Gastrocnemius medialis (tissue), 4 donors: ENCODE data around the gene TF. TPM values are rescaled to one million over a fixed set of nuclear protein-coding genes. Genes with fewer than 3 reads are reported as not detected.

Experiments
- ATAC-seq, 2 donors: fragments of 150-250 bp; one replicate each; pipeline ENCODE4 v1.9.1; 2016
- DNase-seq, 2 donors: peaks; one replicate each; pipeline ENCODE4 v3.0.0-alpha.2; 2019
- H3K27ac ChIP-seq, 4 donors: fragments of 200-600 bp; sonication (generic); 1 replicate in 1 of 4; 2 replicates in 3 of 4; pipeline ENCODE4 v1.5.1; 2016 to 2018; ENCODE audit warnings: mild to moderate bottlenecking in 2 of 4, moderate library complexity in 1 of 4
- H3K27me3 ChIP-seq, 3 donors: fragments of 200-600 bp; sonication (generic) in 2 of 3; 1 replicate in 1 of 3; 2 replicates in 2 of 3; pipeline versions ENCODE4 v1.5.1 to v1.6.0; 2016 to 2019; ENCODE audit warnings: mild to moderate bottlenecking in 1 of 3, moderate library complexity in 1 of 3
- H3K36me3 ChIP-seq, 2 donors: fragments of 200-600 bp; sonication (generic) in 1 of 2; one replicate each; pipeline ENCODE4 v1.5.1; 2017 to 2018
- H3K4me1 ChIP-seq, 2 donors: fragments of 200-600 bp; sonication (generic) in 1 of 2; one replicate each; pipeline ENCODE4 v1.5.1; 2016 to 2017; ENCODE audit warnings: mild to moderate bottlenecking in 2 of 2
- H3K4me3 ChIP-seq, 4 donors: fragments of 200-600 bp; sonication (generic) in 3 of 4; 1 replicate in 1 of 4; 2 replicates in 3 of 4; pipeline ENCODE4 v1.5.1; 2016 to 2019; ENCODE audit warnings: mild to moderate bottlenecking in 2 of 4
- H3K9me3 ChIP-seq, 3 donors: fragments of 200-600 bp; sonication (generic) in 2 of 3; 1 replicate in 1 of 3; 2 replicates in 2 of 3; pipeline ENCODE4 v1.5.1; 2016 to 2019
- POLR2A ChIP-seq, 2 donors: fragments of 450-650 bp; IDR thresholded peaks; one replicate each; pipeline ENCODE4 v1.6.1; 2017; ENCODE audit warnings: antibody characterized with exemption in 2 of 2, mild to moderate bottlenecking in 2 of 2, moderate library complexity in 2 of 2
- in situ Hi-C, 4 donors: fragments of 200-750 bp; cut with MboI; loops; one replicate each; pipeline versions ENCODE4 v1.15.0 to v1.8.0; 2017; ENCODE audit warnings: low sequenced_read_pairs in 4 of 4
- intact Hi-C: fragments of 100-400 bp; cut with DNase I; formaldehyde crosslinking; loops from one replicate; pipeline ENCODE4 v1.15.1; 2023; ENCODE audit warnings: low total_unique reads
- total RNA-seq, 4 donors: library from RNA; depleted of rRNA; stranded (reverse); fragments of >200 nt; gene quantifications; one replicate each; pipeline versions ENCODE4 v1.1.0 to v1.2.3, GENCODE V29; 2016
- TF ChIP-seq, protein P1 (sequence below), 5 experiments: fragments of 450-650 bp in 3 of 5; fragments of 200-600 bp in 2 of 5; sonication (generic) in 2 of 5; IDR thresholded peaks in 4 of 5; conservative IDR thresholded peaks in 1 of 5; 1 replicate in 4 of 5; 2 replicates in 1 of 5; pipeline ENCODE4 v1.5.1; 2016 to 2019; ENCODE audit warnings: antibody characterized with exemption in 5 of 5, mild to moderate bottlenecking in 3 of 5, moderate library complexity in 3 of 5

The TF gene
- total RNA-seq, 4 donors from 2014 or later, result 2.8 to 11.5 (median 4.3) TPM; not detected in 1

GRCh38 chr3:133799794-133800585 is 53.8 kb downstream of the TF start:
- H3K4me3 ChIP-seq, result no peak overlapping the region
- no peak for TF ChIP-seq POLR2A (IDR thresholded peaks at IDR 0.05)
- TF ChIP-seq, protein P1, sequence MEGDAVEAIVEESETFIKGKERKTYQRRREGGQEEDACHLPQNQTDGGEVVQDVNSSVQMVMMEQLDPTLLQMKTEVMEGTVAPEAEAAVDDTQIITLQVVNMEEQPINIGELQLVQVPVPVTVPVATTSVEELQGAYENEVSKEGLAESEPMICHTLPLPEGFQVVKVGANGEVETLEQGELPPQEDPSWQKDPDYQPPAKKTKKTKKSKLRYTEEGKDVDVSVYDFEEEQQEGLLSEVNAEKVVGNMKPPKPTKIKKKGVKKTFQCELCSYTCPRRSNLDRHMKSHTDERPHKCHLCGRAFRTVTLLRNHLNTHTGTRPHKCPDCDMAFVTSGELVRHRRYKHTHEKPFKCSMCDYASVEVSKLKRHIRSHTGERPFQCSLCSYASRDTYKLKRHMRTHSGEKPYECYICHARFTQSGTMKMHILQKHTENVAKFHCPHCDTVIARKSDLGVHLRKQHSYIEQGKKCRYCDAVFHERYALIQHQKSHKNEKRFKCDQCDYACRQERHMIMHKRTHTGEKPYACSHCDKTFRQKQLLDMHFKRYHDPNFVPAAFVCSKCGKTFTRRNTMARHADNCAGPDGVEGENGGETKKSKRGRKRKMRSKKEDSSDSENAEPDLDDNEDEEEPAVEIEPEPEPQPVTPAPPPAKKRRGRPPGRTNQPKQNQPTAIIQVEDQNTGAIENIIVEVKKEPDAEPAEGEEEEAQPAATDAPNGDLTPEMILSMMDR (IDR thresholded peaks at IDR 0.05 in 4 of 5, conservative IDR thresholded peaks at IDR 0.05 in 1 of 5), result no peak
- H3K4me1 ChIP-seq, result no peaks in the 10 kb centered on the region
- H3K27me3 ChIP-seq, result no peaks in the 10 kb centered on the region
- H3K36me3 ChIP-seq, result no peaks in the 10 kb centered on the region
- ATAC-seq, result no peak
- intact Hi-C loops, result loop anchor here (10.0 kb wide), 1 partner anchor 685 kb away; the partner anchor contains the start of genes ANAPC13 and CEP63
- in situ Hi-C loops, result loop anchor here in 1 of 4 donors (25.0 kb wide), 2 partner anchors 687 to 1088 kb away; partner anchors contain the start of genes ANAPC13, CEP63 and NPHP3
- H3K9me3 ChIP-seq, result no peaks in the 10 kb centered on the region
- DNase-seq, result peak in 1 of 2 donors; percentile 22
- no peak overlapping the region for H3K27ac ChIP-seq

DNA sequence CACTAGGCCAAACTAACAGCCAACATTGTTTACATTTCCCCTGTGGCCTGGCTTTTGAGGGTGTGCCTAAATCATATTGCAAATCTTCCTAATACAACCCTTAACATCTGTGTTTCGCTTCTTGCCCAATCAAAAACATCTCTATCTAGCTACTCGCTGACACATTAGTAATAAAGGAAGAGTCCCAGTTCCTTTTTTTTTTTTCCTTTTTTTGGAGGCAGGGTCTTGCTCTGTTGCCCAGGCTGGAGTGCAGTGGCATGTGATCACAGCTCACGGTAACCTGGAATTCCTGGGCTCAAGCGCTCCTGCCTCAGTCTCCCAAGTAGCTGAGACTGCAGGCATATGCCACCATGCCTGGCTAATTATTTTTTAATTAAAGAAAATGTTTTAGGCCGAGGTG is 57.3 kb downstream of the TF start:
- H3K9me3 ChIP-seq, result no peaks in the 10 kb centered on the region
- DNase-seq, result no peak
- peaks cover 6 to 11% of the 10 kb centered on the region in 2 donors for H3K4me1 ChIP-seq
- no peaks in the 10 kb centered on the region for H3K27me3 ChIP-seq
- H3K27ac ChIP-seq, result no peak overlapping the region
- no peak for TF ChIP-seq POLR2A (IDR thresholded peaks at IDR 0.05)
- TF ChIP-seq, protein P1 (IDR thresholded peaks at IDR 0.05 in 4 of 5, conservative IDR thresholded peaks at IDR 0.05 in 1 of 5), result no peak
- ATAC-seq, result no peak
- peaks cover 0 to 12% of the 10 kb centered on the region in 2 donors for H3K36me3 ChIP-seq
- no peak overlapping the region for H3K4me3 ChIP-seq
- intact Hi-C loops, result loop anchor here (10.0 kb wide), 1 partner anchor 681 kb away; the partner anchor contains the start of genes ANAPC13 and CEP63
- in situ Hi-C loops, result loop anchor here in 1 of 4 donors (25.0 kb wide), 2 partner anchors 684 to 1091 kb away; partner anchors contain the start of genes ANAPC13, CEP63 and NPHP3

DNA sequence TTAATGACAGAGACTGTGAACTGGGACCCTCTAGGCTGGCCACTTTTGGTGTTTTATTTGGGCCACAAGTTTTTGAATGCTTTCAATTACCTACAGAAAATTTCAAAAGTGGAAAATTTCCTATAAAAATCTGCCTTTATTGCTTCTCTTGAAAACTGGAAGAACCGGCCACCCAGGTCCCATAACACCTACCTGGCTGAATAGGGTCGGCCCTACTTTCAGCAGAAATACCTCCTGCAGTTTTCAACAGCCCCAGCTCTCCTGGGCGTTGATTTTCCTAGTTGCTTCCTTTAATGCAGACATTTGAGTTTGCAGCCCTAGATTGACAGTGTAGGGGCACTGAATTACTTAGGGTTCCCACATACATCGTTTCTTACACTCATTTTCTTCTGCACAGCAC is 58.7 kb downstream of the TF start:
- Histone ChIP-seq H3K4me1 (peaks cover 6 to 11% of the 10 kb centered on the region in 2 donors), H3K4me3 (peak overlapping the region in 3 of 4 donors; percentile 74 to 96 (median 91)), H3K27ac (no peak overlapping the region), H3K9me3 (no peaks in the 10 kb centered on the region), H3K27me3 (no peaks in the 10 kb centered on the region), H3K36me3 (peaks cover 0 to 21% of the 10 kb centered on the region in 2 donors)
- TF ChIP-seq POLR2A (IDR thresholded peaks at IDR 0.05), result no peak
- TF ChIP-seq, protein P1 (IDR thresholded peaks at IDR 0.05 in 4 of 5, conservative IDR thresholded peaks at IDR 0.05 in 1 of 5), result no peak
- ATAC-seq, result no peak
- DNase-seq, result no peak
- in situ Hi-C loops, result loop anchor here in 1 of 4 donors (25.0 kb wide), 2 partner anchors 682 to 1093 kb away; partner anchors contain the start of genes ANAPC13, CEP63 and NPHP3
- intact Hi-C loops, result loop anchor here (2.0 to 10.0 kb wide), 4 partner anchors 143 to 1083 kb away; partner anchors contain the start of genes ANAPC13, CDV3, CEP63 and NPHP3

DNA sequence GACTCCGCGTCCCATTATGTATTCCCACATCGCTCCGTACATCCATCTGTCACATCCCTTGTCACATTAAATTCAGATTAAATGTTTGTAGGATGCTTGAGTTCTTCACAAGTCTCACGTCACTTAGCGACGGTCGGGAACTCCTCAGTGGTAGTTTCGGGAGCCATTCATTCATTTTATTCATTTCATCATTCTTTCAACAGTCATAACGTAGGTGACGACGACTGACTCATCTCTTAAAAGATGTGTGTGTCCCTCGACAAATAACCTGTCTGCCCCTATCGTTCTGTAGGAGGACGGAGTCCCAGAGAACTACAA is 59.1 kb downstream of the TF start:
- H3K27ac ChIP-seq, result peak overlapping the region in 3 of 4 donors; percentile 72 to 85 (median 78)
- peaks cover 6 to 11% of the 10 kb centered on the region in 2 donors for H3K4me1 ChIP-seq
- H3K36me3 ChIP-seq, result peaks cover 0 to 25% of the 10 kb centered on the region in 2 donors
- intact Hi-C loops, result loop anchor here (2.0 to 10.0 kb wide), 4 partner anchors 143 to 1083 kb away; partner anchors contain the start of genes ANAPC13, CDV3, CEP63 and NPHP3
- in situ Hi-C loops, result loop anchor here in 1 of 4 donors (25.0 kb wide), 2 partner anchors 682 to 1093 kb away; partner anchors contain the start of genes ANAPC13, CEP63 and NPHP3
- DNase-seq (no peak), ATAC-seq (no peak)
- H3K4me3 ChIP-seq, result peak overlapping the region; percentile 74 to 96 (median 87)
- no peaks in the 10 kb centered on the region for H3K27me3 ChIP-seq
- H3K9me3 ChIP-seq, result no peaks in the 10 kb centered on the region
- TF ChIP-seq POLR2A (IDR thresholded peaks at IDR 0.05), result no peak
- TF ChIP-seq, protein P1 (IDR thresholded peaks at IDR 0.05 in 4 of 5, conservative IDR thresholded peaks at IDR 0.05 in 1 of 5), result no peak
